GM19023 (cell line): Measurements from ENCODE around the gene PRKN.

Source experiments
- ATAC-seq: cut with Tn5 transposase; IDR thresholded peaks from one replicate; pipeline ENCODE4 v1.9.1; 2021; ENCODE audit warnings: mild to moderate bottlenecking, moderate library complexity; ENCODE audit not compliant: unreplicated experiment

The PRKN gene

DNA sequence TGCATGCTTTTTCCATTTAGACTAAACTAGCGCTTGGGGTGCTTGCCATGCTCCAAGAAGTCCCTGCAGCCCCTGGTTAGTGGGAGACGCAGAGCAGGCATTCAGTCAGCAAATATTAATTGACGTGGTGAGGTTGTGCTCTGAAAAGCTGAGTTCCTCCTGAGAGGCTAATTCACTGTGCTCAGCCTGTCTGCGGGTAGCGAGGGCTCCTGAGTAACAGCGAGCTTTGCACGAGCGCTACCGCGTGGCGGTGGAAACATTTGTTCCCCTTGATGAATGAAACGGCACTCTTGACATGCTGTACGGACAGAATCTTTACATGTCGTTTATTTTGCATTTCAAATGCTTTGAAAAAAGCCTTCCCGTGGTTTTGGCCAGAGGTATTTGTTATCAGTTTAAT lies 1283.1 kb downstream of the PRKN start:
- no peak for ATAC-seq

DNA sequence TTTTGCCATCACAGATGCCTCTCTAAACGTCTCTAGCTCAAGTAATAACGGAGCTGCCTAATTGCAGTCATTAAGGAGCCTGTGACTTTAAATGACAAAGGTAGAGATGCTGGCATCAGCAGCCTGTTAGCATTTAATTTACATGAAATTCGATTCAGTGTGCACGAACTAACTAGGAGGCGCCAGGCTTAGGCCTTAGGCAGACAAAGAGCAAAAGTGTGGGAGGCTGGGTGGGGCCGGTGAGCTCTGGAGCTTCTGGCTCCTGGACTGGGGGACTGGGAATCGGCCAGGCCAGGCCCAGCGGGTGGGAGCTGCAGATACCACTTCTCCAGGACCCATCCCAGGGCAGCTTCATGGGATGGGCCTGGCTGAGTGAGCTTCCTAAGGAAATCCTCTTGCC lies 1283.7 kb downstream of the PRKN start:
- ATAC-seq, result no peak

DNA sequence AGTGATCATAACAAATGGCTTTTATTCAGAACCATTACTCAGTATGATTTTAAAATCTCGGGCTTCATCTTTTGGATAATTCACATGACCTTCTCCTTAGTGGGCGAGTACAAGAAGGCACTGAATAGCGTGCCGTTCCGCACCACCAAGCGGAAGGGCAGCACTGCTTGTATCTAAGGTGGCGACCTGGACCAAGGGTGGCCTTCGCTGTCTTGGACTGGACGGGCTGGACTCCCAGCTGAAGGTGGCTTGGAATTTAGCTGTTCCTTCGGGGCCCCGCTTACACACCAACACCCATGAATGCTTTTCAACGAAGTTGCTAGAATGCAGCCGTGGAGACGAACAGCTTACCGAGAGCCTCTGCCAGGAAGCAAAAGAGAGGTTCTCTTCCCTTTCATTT lies 1285.1 kb downstream of the PRKN start:
- no peak for ATAC-seq

DNA sequence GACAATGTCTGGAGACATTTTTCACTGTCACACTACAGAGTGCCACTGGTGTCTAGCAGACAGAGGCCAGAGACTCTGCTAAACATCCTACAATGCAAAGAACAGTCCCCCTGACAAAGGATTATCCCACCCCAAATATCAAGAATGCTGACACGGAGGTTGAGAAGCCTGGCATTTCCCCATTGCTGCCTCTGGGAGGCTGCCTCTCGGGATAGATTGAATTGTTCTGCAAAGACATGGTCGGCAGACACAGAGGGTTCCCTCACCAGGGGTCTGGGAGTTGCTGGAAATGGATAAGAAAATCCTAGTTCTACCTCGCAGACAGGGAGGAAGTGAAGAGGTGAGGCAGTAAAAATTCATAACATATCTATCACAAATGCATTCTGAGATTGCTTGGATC lies 1287.3 kb downstream of the PRKN start:
- no peak for ATAC-seq

DNA sequence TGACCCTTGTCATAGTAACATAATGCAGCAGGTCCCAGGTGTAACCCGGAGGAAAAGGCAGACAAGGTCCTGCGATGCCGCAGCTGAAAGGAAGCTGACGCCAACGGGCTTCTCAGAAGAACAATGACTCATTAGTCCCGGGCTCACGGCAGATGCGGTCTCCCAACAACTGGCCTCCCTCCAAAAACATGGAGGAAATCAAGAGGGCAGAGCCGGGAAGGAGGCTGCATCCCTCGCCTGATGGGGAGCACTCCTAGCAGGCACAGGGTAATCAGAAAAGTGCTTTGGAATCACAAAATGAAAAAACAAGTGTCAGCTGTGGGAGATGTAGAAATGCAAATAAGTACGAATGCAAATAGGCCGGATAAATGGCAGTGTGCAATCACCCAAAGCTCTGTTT lies 1288.5 kb downstream of the PRKN start:
- ATAC-seq, result no peak

DNA sequence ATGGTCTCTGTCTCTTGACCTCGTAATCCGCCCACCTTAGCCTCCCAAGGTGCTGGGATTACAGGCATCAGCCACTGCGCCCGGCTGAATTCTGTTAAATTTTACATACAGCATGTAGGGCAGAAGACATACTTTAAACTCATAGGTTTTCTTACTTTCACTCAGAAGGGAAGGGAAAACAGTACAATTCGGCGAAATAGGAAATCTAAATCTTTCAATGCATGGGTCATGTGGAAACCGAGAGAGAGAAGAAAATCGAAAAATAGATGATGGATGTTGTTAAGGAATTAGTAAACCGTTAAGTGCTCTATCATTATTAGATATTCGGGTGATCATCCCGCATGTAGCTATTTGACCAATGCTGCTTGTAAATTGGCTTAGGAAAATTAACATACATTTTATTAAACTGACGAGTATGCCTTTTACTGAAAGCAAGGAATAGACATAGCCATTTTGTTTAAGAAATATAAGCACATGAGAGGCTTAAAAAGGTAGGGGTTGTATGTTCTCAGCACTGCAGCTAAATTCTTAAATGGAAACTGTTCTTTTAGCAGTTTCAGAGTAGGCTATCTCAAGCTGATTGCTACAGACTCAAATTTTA lies 1289.0 kb downstream of the PRKN start:
- ATAC-seq, result no peak

DNA sequence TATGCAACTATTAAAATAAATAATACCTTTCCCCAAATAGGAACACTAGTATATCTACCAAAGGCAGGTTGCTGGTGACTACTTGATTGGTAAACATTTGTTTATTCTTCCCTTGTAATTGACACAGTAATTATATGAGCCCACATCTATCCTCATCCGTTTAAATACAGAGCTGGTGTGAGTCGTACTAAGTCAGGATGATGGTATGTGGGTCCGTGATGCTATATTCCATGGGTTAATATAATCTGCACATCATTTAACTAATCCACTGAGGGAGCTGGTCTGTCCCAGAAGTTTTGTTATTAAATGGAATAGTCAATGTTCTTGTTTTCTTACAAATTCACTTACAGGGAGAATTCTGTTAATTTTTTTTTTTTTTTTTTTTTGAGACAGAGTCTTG lies 1289.7 kb downstream of the PRKN start:
- no peak for ATAC-seq

DNA sequence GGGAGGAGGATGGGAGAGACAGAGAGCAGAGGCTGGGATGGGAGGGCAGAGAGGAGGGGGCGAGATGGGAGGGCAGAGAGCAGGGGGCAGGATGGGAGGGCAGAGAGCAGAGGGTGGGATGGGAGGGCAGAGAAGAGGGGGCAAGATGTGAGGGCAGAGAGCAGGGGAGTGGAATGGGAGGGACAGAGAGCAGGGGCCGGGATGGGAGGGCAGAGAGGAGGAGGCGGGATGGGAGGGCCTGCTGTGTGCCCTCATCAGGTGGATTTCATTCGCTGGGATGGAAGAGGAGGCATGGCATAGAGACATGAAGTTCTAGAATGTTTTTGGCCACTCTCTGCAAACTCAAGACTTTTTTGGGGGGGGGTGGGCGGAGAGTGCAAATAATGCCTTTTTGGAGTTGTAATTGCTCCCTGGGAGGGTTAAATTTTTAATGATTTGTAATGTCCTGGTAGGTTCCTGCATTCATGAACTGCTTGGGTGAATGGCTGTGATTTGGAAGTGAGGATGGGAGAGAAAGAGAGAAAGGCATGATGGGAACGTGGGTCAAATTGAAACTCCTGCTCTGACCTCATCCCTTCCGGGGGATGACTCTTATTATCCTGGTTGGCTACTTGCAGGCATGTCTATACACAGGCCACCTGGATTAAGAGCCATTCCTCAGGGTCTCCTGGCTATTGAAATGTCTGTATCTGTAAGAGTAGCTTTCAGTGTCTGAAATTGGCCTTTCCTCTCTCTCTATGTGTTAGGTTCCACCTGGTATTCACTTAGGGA lies 1291.3 kb downstream of the PRKN start:
- ATAC-seq, result no peak

DNA sequence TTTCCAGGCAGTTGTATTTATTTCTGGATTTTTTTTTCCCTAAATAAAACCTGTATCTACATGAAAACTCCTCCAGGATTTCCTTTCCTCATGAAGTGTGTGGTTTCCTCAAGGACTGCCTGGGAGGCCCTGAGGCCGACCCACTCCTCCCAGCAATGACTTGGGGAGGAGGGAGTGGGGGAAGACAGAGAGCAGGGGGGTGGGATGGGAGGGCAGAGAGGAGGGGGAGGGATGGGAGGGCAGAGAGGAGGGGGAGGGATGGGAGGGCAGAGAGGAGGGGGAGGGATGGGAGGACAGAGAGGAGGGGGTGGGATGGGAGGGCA lies 1291.9 kb downstream of the PRKN start:
- no peak for ATAC-seq

DNA sequence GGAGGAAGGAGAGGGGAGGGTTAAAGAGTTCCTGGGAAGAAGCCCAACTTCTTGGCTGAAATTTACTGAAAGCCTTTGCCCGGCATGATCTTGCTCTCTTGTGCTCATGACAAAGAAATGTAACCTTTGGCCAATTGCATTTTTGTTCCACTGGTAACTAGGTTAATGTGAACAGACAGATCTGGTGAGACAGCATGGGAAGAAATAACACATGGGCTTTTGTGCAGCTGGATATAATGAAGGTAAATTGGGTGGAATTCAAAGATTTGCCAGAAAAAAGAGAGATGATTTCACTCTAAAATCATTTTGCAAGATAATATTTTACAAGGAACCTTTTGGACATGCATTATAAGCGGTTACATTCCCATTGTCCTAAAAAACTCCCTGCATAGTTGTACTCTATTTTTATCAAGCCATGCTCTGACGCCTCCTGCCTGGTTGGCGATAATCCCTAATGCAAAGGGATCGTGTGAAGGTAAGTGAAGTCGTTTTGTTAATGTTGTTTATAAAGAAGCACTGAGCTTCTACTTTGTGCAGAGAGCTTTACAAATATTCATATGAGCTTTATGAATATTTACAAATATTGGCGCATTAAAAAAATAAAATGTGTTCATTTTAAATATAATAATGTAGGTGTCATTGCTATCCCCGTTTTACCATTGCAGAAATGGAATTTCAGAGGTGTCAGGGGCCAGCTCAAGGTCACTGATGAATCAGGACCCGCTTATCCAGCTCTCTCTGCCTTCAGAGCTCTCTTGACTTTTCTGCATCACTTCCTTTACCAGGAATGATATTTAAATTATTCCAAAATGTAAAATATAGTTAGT lies 1292.4 kb downstream of the PRKN start:
- no peak for ATAC-seq

DNA sequence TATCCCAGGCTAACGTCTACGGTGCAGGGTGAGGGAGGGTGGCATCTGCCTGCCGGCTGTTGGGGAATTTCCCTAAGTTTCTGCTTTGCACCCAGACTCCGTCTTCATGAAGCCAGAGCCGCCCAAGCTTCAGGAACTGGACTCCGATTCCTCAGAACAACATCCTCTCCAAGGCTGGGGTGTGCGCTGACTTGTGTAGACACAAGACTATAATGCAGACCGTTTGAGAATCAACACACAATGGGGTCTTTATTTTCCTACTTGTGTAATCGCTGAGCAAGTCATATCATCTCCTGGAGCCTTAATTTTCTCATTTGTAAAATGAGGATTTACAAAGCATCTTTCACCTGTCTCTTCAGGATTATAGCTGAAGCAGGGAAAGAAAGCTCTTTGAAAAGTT lies 1293.2 kb downstream of the PRKN start:
- no peak for ATAC-seq

DNA sequence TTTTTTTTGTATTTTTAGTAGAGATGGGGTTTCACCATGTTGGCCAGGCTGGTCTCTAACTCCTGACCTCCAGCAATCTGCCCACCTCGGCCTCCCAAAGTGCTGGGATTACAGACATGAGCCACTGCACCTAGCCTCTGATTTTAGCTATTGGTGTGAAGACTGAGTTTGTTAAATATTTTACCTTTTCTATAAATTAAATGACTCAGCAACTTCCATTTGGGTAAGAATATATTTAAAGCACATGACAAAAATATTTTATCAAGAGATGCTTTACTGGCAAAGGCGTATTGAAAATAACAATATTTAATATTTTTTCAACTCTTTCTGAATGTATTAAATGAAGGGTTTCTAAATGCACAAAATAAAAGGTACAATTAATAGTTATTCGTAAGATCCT lies 1295.0 kb downstream of the PRKN start:
- no peak for ATAC-seq

DNA sequence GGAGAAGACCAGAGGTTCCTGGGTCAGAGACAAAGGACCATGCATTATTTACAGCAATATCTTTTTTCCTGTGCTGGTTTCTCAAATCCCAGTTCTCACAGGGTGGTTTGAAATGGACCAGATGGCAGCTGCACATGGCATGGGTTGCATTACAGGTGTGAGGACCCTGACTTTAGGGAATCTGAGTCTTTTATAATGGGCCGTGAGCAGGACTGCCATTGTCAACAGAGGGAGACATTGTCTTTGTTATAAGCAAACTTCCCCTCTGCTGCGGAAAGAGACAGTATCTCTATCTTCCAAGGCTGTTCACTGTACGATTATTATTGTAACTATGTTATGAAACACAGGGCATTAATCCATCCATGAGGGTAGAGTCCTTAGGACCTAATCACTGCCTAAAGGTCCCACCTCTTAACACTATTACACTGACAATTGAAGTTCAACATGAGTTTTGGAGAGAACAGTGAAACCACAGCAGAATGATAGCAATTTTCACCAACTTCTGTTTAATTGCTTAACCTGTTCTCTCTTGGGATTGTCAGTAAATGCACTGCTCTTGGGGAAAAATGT lies 1297.6 kb downstream of the PRKN start:
- no peak for ATAC-seq

DNA sequence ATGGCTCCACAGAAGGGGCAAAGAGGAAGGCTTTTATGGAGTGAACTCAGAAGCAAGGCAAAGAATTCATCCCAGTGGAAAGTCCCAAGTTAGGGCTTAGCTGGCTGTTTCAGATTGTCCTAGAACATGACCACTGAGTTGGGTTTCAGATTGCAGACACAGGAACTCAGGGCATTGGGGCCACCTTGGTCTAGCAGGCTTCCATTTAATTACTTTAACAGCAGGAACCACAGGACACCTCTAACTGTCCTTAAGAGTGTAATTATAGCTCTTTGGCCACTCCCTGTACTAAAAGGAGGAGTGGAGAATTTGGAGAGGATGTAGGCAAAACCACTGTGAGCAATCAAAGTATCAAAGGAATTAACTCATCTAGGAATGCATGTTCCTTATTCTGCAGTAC lies 1303.1 kb downstream of the PRKN start:
- ATAC-seq, result no peak

DNA sequence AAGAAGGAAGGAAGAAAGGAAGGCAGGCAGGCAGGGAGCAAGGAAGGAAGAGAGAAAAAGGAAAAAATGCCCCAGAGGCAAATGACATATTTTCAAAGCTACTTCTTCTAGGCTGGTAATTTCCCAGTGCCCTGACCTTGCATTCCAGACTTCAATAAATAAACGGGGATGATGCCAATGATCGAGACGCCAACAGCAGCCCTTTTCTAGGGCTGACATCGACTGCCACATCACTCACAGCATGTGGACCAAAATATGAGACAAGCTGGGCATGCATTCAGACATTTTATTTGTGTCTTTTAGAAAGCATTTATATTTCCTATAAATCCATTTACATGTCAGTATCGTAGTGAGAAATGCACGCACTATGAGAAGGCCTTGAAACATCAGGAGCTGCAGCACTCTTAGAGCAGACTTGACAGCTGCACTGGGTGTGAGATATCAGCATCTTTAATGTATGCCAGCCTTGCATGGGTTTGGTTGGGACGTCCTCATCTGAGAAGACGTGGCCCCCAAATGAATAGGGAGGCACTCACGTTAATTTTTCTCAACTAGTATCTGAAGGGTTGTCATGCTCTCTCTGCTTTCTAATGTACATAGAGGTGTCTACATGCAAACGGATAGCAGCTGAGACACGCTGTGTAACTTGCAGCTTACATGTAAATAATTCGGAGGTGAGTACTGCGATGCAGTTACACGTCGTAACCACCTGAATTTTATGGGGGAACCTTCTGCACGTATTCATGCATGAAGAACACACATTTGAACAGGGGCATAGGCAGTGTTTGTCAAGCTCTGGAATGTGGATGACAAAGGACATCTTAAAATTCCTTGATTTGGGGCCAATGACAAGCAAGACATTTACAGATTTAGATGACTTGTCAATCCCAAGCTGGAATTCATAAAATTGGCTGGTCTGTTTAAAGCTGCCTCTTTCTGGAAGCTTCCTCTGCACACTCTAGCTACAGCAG lies 1304.6 kb downstream of the PRKN start:
- no peak for ATAC-seq

DNA sequence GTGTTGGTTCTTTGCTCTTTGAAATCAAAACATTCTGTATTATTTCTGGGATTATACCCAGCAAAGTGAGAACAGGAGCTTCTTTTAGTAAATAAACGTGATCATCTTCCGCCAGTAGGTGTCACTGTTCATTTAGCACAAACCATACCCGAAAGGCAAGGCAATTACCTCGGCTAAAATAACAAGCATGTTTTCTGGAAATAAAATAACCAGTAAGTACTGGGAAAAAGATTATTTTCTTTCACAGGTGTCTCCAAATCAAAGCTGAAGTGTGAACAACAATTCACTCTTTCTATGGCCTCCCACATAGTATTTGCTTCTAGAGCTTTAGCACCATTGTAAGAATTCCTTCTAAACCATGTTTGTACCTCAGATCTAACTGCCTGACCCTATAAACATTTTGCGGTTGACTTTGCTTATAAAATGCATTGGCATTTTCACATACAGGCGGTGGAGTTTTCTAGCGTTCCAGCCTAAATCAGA lies 1309.1 kb downstream of the PRKN start:
- ATAC-seq, result peak; percentile 54

DNA sequence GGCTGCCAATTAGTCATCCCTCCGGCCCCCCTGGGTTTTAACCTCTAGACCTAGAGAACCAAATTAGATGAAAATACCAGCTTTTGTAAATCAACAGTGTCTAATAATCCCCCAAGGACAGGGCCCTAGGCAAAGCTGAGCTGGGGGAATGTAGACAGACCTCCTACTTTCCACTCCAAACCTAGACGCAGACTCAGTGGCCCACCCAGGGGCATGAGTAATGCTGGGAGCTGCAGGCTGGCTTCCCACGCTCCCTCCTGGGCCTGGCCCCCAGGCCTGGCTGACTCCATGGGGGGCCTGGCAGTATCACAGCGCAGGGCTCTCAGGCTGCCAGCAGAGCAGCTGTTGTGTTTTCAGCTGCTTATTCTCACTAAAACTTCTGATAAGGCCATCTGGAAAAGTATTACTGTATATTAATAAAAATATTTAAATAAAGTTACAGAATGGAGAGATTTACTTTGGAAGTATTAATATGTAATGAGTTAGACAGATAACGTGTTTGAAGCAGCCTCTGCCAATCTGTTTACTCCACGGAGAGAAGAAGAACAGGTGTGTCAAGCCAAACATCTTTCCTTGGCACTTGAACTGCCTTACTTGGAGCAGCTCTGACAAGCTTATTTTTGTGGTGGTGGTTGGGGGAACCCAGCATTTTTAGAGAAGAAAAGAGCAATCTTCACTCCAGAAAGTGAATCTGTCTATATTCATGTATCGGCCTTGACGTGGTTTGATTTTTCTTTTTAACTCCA lies 1309.7 kb downstream of the PRKN start:
- ATAC-seq, result no peak

DNA sequence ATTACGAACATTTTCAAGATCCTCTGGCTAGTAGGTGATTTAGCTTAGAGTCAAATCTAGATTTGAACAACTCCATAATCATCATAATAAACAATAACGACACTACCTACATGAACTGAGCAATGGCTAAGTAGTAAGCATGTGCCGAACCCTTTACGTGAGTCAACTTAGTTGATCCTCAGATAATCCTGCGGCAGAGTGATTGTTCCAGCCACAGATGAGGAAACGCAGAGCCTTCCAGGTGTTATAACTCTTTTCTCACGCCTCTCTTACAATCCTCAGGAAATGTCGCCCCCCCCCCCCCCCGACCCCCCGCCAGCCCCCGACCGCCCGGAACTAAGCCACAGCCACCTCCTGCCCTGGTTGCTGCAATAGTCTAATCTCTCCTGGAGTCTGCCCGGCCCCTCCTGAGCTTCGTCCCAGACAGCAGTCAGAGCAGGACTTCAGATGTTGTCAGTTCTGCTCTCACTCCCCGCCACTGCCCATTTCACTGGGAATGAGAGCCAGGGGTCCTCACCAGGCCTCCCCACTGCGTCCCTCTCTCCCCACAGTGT lies 1312.2 kb downstream of the PRKN start:
- no peak for ATAC-seq

DNA sequence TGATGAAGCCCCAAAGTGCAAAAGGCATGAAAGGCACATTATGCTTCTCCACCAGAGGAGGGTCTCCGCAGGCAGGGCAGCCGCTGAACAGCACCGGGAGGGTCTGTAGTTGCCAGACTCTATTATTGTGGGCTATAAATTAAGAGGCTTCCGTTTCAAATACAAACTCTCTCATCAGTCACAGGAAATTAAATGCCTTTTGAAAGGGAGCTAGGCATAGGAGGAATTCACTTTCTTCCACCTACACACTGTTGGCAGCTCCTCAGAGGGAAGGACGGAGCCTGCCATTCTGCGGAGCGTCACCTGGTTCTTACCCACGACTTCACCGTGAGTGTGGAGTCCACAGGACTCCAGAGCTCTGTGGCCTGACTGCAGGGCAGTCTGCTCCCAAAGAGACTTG lies 1312.9 kb downstream of the PRKN start:
- no peak for ATAC-seq

DNA sequence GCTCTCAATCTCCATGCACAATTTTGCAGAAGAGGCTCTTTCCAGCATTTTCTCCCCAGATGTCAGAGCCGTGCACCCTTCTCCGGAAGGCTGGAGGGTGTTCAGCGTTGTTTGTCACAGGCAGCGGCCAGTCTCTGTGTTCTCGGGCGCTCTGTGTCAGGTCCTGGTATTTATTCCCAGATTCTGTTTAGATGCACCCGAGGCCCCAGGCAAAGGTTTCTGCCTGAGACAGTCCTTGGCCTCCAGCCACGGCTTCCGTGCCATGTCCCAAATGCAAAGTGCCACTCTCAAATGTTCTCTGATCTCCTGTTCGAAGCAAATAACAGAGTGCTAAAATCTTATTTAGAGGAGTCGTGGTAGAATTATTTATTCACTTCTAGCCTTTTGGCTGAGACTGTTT lies 1313.4 kb downstream of the PRKN start:
- ATAC-seq, result no peak
